Daoy (cell line): ENCODE results near the gene MYO5A. TPM values are rescaled to one million over a fixed set of nuclear protein-coding genes. Genes with fewer than 3 reads are reported as not detected.
"Not testable (repeated sequence)": the region's sequence is repeated elsewhere in the genome, so short reads cannot be mapped to it uniquely, and the experiment has no call there.

ENCODE experiments used
- DNase-seq: peaks from one replicate; pipeline ENCODE4 v3.0.0-alpha.2; 2015; ENCODE audit warnings: low read depth
- total RNA-seq: library from RNA; depleted of rRNA; stranded (reverse); fragments of >200 nt; shearing (Covaris generic); gene quantifications from 2 replicates; pipeline ENCODE4 v1.2.3, GENCODE V29; 2014

Gene MYO5A
- total RNA-seq, 1 experiment from 2014 or later: 57.4 TPM

DNA sequence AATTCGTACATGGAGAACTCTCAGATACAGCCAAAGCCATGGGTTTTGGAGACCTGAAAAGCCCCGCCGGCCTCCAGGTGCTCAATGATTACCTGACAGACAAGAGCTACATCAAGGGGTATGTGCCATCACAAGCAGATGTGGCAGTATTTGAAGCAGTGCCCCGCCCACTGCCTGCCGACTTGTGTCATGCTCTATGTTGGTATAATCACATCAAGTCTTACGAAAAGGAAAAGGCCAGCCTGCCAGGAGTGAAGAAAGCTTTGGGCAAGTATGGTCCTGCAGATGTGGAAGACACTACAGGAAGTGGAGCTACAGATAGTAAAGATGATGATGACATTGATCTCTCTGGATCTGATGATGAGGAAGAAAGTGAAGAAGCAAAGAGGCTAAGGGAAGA lies 23.5 kb downstream of the MYO5A start:
- DNase-seq: no peak

- peak; percentile 77 for DNase-seq
Observed at GRCh38 chr15:52503788-52504496, 24.7 kb downstream of the MYO5A start.

GRCh38 chr15:52502608-52503007 lies 26.1 kb downstream of the MYO5A start:
- no peak for DNase-seq

- DNase-seq: no peak
Observed at GRCh38 chr15:52499506-52499905, 29.2 kb downstream of the MYO5A start.

- no peak for DNase-seq
Observed at GRCh38 chr15:52498706-52499105, 30.0 kb downstream of the MYO5A start.

GRCh38 chr15:52496776-52497470 lies 31.8 kb downstream of the MYO5A start:
- DNase-seq: peak; percentile 72

DNA sequence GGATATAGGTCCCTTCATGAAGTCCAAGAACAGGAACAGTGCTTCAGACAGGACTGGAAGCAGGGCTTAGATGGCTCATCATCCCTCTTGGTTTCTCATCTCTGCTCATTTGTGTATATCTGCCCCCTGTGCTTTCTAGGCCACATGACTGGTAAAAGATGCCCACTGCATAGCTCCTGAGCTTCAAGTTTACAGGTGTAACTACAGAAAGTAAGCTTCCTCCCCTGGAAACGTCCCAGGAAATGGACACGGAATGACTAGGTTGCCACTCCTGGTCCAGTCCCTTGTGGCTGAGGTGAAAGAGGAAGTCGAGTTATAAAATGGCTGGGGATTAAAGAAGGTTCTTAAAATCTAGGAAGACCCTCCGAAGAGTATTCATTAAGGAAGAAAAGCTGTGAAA lies 32.5 kb downstream of the MYO5A start:
- DNase-seq: no peak

DNA sequence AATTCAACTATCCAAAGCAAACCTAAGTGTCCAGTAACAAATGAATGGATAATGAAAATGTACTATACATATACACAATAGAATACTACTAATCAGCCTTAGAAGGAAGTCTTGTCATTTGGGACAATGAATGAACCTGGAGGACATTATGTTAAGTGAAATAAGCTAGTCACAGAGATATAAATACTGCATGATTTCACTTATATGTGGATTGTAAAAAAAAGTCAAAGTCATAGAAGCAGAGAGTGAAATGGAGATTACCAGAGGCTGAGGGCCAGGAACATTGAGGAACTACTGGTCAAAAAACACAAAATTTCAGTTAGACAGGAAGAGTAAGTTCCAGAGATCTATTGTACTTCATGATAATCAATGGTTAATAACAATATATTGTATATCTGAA lies 33.6 kb downstream of the MYO5A start:
- no peak for DNase-seq

DNA sequence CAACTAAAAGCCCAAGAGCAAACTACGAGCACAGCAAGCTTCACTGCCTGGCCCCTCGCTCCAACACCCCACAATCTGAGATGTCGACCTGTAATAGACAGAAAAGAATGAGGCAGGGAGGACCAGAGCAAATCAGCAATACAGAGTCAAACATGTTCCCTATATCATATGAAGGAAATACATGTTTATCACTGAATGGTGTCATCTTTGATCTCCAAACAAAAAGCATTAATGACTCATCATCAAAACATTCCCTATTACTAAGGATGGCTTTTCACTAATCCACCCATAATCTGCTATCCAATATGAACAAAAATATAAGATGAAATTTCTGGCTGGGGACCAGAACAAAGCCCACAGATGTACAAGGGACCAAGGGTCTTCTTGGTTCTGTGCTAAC lies 34.7 kb downstream of the MYO5A start:
- DNase-seq: no peak

DNA sequence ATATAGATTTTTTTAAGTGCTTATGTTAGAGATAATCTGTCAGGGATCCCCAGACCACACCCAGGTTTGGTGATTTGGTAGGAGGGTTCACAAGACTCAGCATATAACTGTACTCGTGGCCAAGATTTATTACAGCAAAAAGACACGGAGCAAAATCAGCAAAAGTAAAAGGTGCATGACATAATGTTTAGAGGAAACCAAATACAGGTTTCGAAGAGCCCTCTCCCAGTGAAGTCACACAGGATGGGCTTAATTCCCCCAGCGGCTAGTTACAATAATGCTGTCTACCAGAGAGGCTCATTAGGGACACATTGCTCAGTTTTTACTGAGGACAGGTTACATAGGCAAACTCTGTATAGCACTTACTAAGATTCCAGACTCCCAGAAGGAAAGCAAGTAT lies 36.5 kb downstream of the MYO5A start:
- no peak for DNase-seq

DNA sequence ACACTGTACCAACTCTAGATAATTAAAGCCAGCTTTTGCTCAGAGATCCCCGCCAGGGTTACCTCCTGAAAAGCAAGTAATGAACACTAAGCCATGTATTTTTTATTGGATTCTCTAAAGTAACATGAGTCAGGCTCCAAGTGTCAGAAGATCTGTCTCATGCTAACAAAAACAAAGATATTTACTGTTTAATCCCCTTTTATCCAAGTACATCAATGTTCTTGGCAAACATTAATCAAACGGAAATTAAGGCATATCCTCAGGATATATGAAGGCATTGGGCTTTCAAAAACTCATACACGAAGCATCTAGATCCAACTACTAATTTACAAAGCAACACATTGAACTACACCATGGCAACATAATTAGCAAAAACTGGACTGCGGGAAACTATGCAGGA lies 37.2 kb downstream of the MYO5A start:
- DNase-seq: no peak

GRCh38 chr15:52489430-52489829 lies 39.2 kb downstream of the MYO5A start:
- DNase-seq: not testable (repeated sequence)

GRCh38 chr15:52488830-52489229 lies 39.9 kb downstream of the MYO5A start:
- no peak for DNase-seq

DNA sequence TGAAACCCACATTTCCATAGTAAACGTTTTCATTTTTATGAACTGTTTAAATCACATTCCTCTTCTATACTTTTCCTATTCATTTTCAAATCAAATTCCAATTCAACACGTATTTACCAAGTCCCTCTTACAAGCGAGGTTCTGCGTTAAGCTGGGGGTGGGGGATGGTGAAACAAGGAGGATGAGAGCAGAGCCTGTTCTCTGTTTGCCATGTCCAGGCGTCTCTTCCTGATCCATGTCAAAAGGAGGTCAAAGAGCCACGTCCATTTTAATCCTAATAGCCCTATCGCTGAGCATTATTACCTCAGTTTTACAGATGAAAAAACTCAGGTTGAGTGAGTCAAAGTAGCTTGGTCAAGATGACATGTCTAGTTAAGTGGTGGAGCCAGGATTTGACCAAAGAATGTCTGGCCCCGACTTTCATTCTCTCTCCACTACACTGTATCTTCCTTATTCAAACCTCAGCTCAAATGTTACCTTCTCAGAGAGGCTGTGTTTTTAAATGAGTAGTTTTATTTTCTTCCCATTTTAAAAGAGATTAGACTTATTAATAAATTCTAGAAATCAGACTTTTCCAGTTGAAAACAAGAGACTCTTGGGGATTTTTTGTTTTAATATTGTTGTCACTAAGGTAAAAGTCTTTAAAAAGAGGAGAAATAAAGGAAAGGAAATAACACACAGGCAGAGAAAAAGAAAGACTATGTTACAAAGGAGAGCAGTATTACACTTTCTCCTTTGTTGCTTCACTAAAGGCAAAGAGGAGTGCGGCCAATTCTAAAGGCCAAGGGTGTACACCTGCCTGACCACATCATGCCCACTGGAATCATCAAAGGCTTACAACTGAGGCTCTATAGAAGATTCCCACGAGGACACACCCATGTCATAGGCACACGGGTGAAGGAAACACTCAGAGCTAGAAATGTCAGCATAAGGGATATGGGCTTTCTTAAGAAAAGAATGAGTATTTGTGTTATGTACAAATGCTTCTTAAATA lies 42.4 kb downstream of the MYO5A start:
- no peak for DNase-seq

DNA sequence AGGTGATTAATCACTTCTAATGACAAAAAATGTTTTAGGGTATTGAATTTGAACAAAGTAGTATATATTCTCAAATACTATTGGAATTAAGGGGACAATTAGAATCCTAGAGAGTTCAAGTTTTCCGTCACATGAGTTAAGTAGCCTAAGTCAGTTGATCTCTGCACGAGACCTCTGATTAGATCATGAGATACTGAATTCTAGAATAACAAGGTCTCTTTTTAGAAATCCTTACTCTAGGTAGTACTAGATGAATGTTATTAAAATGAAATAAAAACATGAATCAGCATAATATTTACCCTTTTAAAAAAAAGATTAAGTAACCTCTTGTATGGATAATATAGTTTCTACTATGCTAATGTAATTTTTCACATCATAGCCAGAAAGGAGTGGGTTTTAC lies 43.4 kb downstream of the MYO5A start:
- no peak for DNase-seq

- DNase-seq: peak; percentile 87
Observed at GRCh38 chr15:52483707-52484106, 45.0 kb downstream of the MYO5A start.

DNA sequence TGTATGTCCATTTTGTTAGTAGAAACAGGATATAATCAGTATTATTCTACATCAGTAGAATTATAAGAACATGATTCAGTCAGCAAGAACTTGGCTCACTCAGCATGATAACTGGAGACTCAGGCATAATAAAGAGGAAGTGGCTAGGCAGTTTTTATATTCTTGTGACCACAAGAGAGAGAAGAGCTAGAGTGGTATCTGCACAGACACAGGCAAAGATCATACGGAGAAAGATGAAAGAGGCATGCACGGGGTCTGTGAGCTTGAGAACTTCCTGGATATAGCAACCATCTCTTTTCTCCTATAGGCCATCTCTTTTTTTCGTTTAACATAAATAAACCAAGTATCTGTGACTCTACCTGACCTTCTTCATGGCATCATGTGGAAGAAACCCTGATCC lies 46.8 kb downstream of the MYO5A start:
- DNase-seq: peak; percentile 86

GRCh38 chr15:52480990-52481389 lies 47.7 kb downstream of the MYO5A start:
- DNase-seq: no peak

GRCh38 chr15:52466716-52467115 lies 62.0 kb downstream of the MYO5A start:
- no peak for DNase-seq

DNA sequence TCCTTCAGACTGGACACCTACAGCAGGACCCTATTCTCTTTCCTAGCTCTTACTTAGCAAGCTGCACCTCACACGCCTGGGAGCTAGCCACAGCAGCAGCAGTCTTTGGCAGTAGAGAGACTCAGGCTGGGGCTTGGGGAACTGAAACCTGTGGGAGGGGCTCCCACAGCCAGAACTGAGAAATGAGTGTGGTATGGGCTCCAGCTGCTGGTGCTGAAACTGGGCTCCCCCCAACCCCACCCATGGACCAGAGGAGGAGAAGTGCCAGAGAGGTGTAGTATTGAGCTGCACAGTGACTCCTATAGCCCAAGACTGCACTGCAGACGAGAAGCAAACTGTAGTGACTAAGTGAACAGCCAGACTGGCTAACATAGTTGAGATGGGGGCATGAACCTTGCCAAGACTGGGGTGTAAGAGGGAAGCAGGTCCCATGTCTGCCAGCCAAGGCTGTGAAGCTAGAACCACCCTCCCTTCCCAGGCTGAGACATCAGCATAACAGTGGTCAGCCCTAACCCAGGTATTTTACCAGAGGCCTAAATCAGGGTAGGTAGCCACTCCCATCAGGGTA lies 62.5 kb downstream of the MYO5A start:
- DNase-seq: no peak

DNA sequence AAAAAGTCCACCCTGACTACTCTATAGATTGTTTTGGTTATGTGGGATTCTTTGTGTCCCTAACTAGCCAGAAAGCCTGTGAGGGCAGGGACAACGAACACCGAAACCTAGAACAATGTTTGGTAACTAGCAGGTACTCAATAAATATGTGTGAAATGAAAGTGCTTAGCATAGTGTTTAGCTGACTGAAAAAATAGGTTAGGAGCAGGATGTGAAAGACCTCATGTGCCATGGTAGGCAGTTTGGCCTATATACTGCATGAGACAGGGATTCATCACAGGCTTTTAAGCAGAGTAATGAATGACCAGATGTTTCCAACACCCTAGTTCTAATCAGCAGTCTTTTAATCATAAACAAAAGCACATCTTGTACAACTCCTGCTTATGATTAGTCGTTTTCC lies 64.2 kb downstream of the MYO5A start:
- DNase-seq: no peak

- no peak for DNase-seq
Observed at GRCh38 chr15:52464040-52464439, 64.6 kb downstream of the MYO5A start.
